ENCODE data around the gene ACTG1. TPM values are rescaled to one million over a fixed set of nuclear protein-coding genes. Genes with fewer than 3 reads are reported as not detected.
A peak's percentile ranks its signal among the peaks of the same experiment; 100 is the strongest.

ACTG1 gene
- total and polyA plus RNA-seq, 2 of the 13 experiments (the other 11 are each of a cell fraction or from before 2014, with no cell fraction given): 973 to 1,138 TPM

- no peak for TF ChIP-seq NFAT5 (CRISPR knock-in tag; IDR thresholded peaks at IDR 0.05)
- TF ChIP-seq HIVEP1 (CRISPR knock-in tag; IDR thresholded peaks at IDR 0.05): no peak
- 0 out of 2 replicates have a peak, but pooled peaks have one; percentile 16 for TF ChIP-seq ISL2 (CRISPR knock-in tag; IDR thresholded peaks at IDR 0.05)
- TF ChIP-seq SRSF9 (IDR thresholded peaks at IDR 0.05; ENCODE audit: borderline replicate concordance, insufficient read depth, low read depth, low read length, poor library complexity, severe bottlenecking): no peak
- TF ChIP-seq ZMYM3 (CRISPR knock-in tag; IDR thresholded peaks at IDR 0.05): peak; percentile 31; the same call in 1 of the 2 replicates
- TF ChIP-seq MAFF (IDR thresholded peaks at IDR 0.05; ENCODE audit: low read depth, low read length): no peak
- 0 out of 2 replicates have a peak, but pooled peaks have one; percentile 24 for TF ChIP-seq KAT8 (CRISPR knock-in tag; IDR thresholded peaks at IDR 0.05)
- no peak for TF ChIP-seq ZNF3 (CRISPR knock-in tag; IDR thresholded peaks at IDR 0.05)
- no peak for TF ChIP-seq ETV5 (CRISPR knock-in tag; IDR thresholded peaks at IDR 0.05; ENCODE audit: borderline replicate concordance)
- peak; percentile 44; the same call in 1 of the 2 replicates for TF ChIP-seq PATZ1 (CRISPR knock-in tag; IDR thresholded peaks at IDR 0.05)
- no peak for TF ChIP-seq SMAD9 (CRISPR knock-in tag; IDR thresholded peaks at IDR 0.05)
- TF ChIP-seq YEATS4 (CRISPR knock-in tag; IDR thresholded peaks at IDR 0.05; ENCODE audit: borderline replicate concordance): no peak
- no peak for TF ChIP-seq E2F2 (CRISPR knock-in tag; IDR thresholded peaks at IDR 0.05; ENCODE audit: borderline replicate concordance)
- TF ChIP-seq GPN1 (CRISPR knock-in tag; IDR thresholded peaks at IDR 0.05; ENCODE audit: borderline replicate concordance): no peak
- peak; percentile 39; the same call in 1 of the 2 replicates for TF ChIP-seq ZNF710 (CRISPR knock-in tag; IDR thresholded peaks at IDR 0.05; ENCODE audit: borderline replicate concordance)
- TF ChIP-seq ISX (CRISPR knock-in tag; conservative IDR thresholded peaks at IDR 0.05): no peak
- TF ChIP-seq TAF1 (CRISPR knock-in tag; IDR thresholded peaks at IDR 0.05): no peak
- TF ChIP-seq KMT2B (CRISPR knock-in tag; IDR thresholded peaks at IDR 0.05): no peak
Observed at GRCh38 chr17:81468111-81468769, 44.4 kb downstream of the ACTG1 start (continued).
